Smooth muscle cell (in vitro differentiated cells): ENCODE measurements around the gene NCAPH2. TPM values are rescaled to one million over a fixed set of nuclear protein-coding genes. Genes with fewer than 3 reads are reported as not detected.

Experiments
- DNase-seq: peaks from one replicate; lab custom pipeline; 2025; ENCODE audit not compliant: unreplicated experiment; lab: John Stamatoyannopoulos, UW
- H2AFZ ChIP-seq: fragments of 200-600 bp; sonication (generic); 2 replicates; pipeline ENCODE4 v1.6.0; 2016; ENCODE audit warnings: antibody characterized with exemption, low read depth, mild to moderate bottlenecking
- H3F3A ChIP-seq: fragments of 200-600 bp; sonication (generic); 2 replicates; pipeline ENCODE4 v1.6.0; 2017; ENCODE audit warnings: antibody characterized with exemption, low read depth
- H3K27ac ChIP-seq: fragments of 200-600 bp; sonication (generic); 2 replicates; pipeline ENCODE4 v1.5.1; 2016; ENCODE audit warnings: low read depth, mild to moderate bottlenecking
- H3K27me3 ChIP-seq: fragments of 200-600 bp; sonication (generic); 2 replicates; pipeline ENCODE4 v1.6.1; 2016; ENCODE audit warnings: low read depth, mild to moderate bottlenecking
- H3K36me3 ChIP-seq: fragments of 200-600 bp; sonication (generic); 2 replicates; pipeline ENCODE4 v1.5.1; 2016; ENCODE audit warnings: low read depth
- H3K4me1 ChIP-seq: fragments of 200-600 bp; sonication (generic); 2 replicates; pipeline ENCODE4 v1.5.1; 2016; ENCODE audit warnings: low read depth
- H3K4me2 ChIP-seq: fragments of 200-600 bp; sonication (generic); 2 replicates; pipeline ENCODE4 v1.6.0; 2016; ENCODE audit warnings: mild to moderate bottlenecking
- H3K4me3 ChIP-seq: fragments of 200-600 bp; sonication (generic); 2 replicates; pipeline ENCODE4 v1.5.1; 2016; ENCODE audit warnings: mild to moderate bottlenecking
- H3K79me2 ChIP-seq: fragments of 200-600 bp; sonication (generic); 2 replicates; pipeline ENCODE4 v1.6.0; 2016; ENCODE audit warnings: low read depth, mild to moderate bottlenecking
- H3K9ac ChIP-seq: fragments of 200-600 bp; sonication (generic); 2 replicates; pipeline ENCODE4 v1.6.0; 2016; ENCODE audit warnings: low read depth
- H3K9me3 ChIP-seq: fragments of 200-600 bp; sonication (generic); replicated peaks from 2 replicates; pipeline ENCODE4 v1.5.1; 2016; ENCODE audit warnings: low read depth
- H4K20me1 ChIP-seq: fragments of 200-600 bp; sonication (generic); 2 replicates; pipeline ENCODE4 v1.6.0; 2016; ENCODE audit warnings: low read depth
- CTCF ChIP-seq: fragments of 200-600 bp; sonication (generic); IDR thresholded peaks from 2 replicates; pipeline ENCODE4 v1.5.1; 2017; ENCODE audit warnings: borderline replicate concordance, mild to moderate bottlenecking, antibody characterized with exemption; ENCODE audit not compliant: insufficient read depth, poor library complexity, severe bottlenecking
- WGBS: methylation state at CpG from one replicate; pipeline ENCODE4 v1.1.7; 2016; ENCODE audit warnings: low lambda C conversion rate; 5-methylcytosine and 5-hydroxymethylcytosine counted together
- polyA plus RNA-seq: library from polyadenylated mRNA; unstranded; fragments of >200 nt; fragmentation: Nextera tagmentation; extraction: Ambion mirVana; gene quantifications from 2 replicates; pipeline ENCODE4 v1.2.1, GENCODE V29; 2016
- total RNA-seq: library from RNA; depleted of rRNA; stranded (reverse); fragments of >200 nt; gene quantifications from 2 replicates; pipeline ENCODE4 v1.2.3, GENCODE V29; 2014

The NCAPH2 gene
- total and polyA plus RNA-seq, 2 experiments from 2014 or later: 24.1 to 45.7 TPM

- H3F3A ChIP-seq: no peaks in the 10 kb centered on the region
- H3K4me3 ChIP-seq: no peak overlapping the region
- H3K27me3 ChIP-seq: no peaks in the 10 kb centered on the region
- H3K4me1 ChIP-seq: peaks cover 12% of the 10 kb centered on the region
- H3K27ac ChIP-seq: no peak overlapping the region
- H3K4me2 ChIP-seq: no peak overlapping the region
- no peak overlapping the region for H2AFZ ChIP-seq
- no peak overlapping the region for H3K9ac ChIP-seq
- peaks cover 30% of the 10 kb centered on the region for H3K79me2 ChIP-seq
- no peak for DNase-seq
- no peak for TF ChIP-seq CTCF
- H3K9me3 ChIP-seq: no peaks in the 10 kb centered on the region
- 88% methylated on average over 7 of the region's 7 CpGs for WGBS
- peaks cover 27% of the 10 kb centered on the region for H4K20me1 ChIP-seq
- H3K36me3 ChIP-seq: no peaks in the 10 kb centered on the region
Measured at GRCh38 chr22:50476868-50477267, 31.2 kb upstream of the NCAPH2 start.

GRCh38 chr22:50477923-50478322 lies 30.1 kb upstream of the NCAPH2 start:
- TF ChIP-seq CTCF: no peak
- no peaks in the 10 kb centered on the region for H3K36me3 ChIP-seq
- H3F3A ChIP-seq: no peaks in the 10 kb centered on the region
- DNase-seq: no peak
- H3K4me1 ChIP-seq: peaks cover 16% of the 10 kb centered on the region
- H2AFZ ChIP-seq: no peak overlapping the region
- no peak overlapping the region for H3K4me3 ChIP-seq
- no peaks in the 10 kb centered on the region for H3K9me3 ChIP-seq
- no peaks in the 10 kb centered on the region for H3K27me3 ChIP-seq
- no peak overlapping the region for H3K4me2 ChIP-seq
- H3K9ac ChIP-seq: no peak overlapping the region
- H3K79me2 ChIP-seq: peaks cover 22% of the 10 kb centered on the region
- no peak overlapping the region for H3K27ac ChIP-seq
- WGBS: 92% methylated on average over 12 of the region's 12 CpGs
- H4K20me1 ChIP-seq: peaks cover 16% of the 10 kb centered on the region

GRCh38 chr22:50479721-50480120 lies 28.3 kb upstream of the NCAPH2 start:
- Histone ChIP-seq H3K36me3 (no peaks in the 10 kb centered on the region), H3K4me1 (peaks cover 7% of the 10 kb centered on the region), H3K79me2 (peaks cover 5% of the 10 kb centered on the region), H3K4me3 (no peak overlapping the region), H3K4me2 (no peak overlapping the region), H3K27ac (no peak overlapping the region), H3K9me3 (no peaks in the 10 kb centered on the region), H3K27me3 (no peaks in the 10 kb centered on the region), H3K9ac (no peak overlapping the region), H3F3A (peaks cover 5% of the 10 kb centered on the region), H4K20me1 (no peaks in the 10 kb centered on the region), H2AFZ (no peak overlapping the region)
- no peak for TF ChIP-seq CTCF
- DNase-seq: no peak
- 95% methylated on average over 11 of the region's 11 CpGs for WGBS

GRCh38 chr22:50481045-50481439 lies 27.0 kb upstream of the NCAPH2 start:
- Histone ChIP-seq H3K4me2 (peak overlapping the region; percentile 88), H2AFZ (peak overlapping the region; percentile 75), H3K4me3 (peak overlapping the region; percentile 59), H3K36me3 (no peaks in the 10 kb centered on the region), H4K20me1 (no peaks in the 10 kb centered on the region), H3K9me3 (no peaks in the 10 kb centered on the region), H3K27ac (no peak overlapping the region), H3K79me2 (peaks cover 5% of the 10 kb centered on the region), H3K9ac (peak overlapping the region; percentile 73), H3K27me3 (no peaks in the 10 kb centered on the region), H3F3A (peaks cover 5% of the 10 kb centered on the region), H3K4me1 (peaks cover 3% of the 10 kb centered on the region)
- TF ChIP-seq CTCF: no peak
- WGBS: 5% methylated on average over 28 of the region's 45 CpGs
- no peak for DNase-seq
